Astrocyte of the spinal cord (primary cell): ENCODE measurements around the gene LY86.
"Not testable (repeated sequence)": the region's sequence is repeated elsewhere in the genome, so short reads cannot be mapped to it uniquely, and the experiment has no call there.

ENCODE experiments used
- DNase-seq: peaks from one replicate; pipeline ENCODE4 v3.0.0; 2011; ENCODE audit warnings: low read depth, low spot score
- H3K4me3 ChIP-seq: 2 replicates; pipeline ENCODE4 v1.5.1; 2011; ENCODE audit warnings: low read depth, mild to moderate bottlenecking, low read length, moderate library complexity
- in situ Hi-C: cut with HindIII; loops from 2 replicates; pipeline ENCODE4 v1.10.0; 2017; ENCODE audit warnings: low sequenced_read_pairs
- TF ChIP-seq, protein P1 (sequence below): IDR thresholded peaks from 2 replicates; pipeline ENCODE4 v1.5.1; 2012; ENCODE audit warnings: low read depth, mild to moderate bottlenecking, low read length, inconsistent platforms

Gene LY86

DNA sequence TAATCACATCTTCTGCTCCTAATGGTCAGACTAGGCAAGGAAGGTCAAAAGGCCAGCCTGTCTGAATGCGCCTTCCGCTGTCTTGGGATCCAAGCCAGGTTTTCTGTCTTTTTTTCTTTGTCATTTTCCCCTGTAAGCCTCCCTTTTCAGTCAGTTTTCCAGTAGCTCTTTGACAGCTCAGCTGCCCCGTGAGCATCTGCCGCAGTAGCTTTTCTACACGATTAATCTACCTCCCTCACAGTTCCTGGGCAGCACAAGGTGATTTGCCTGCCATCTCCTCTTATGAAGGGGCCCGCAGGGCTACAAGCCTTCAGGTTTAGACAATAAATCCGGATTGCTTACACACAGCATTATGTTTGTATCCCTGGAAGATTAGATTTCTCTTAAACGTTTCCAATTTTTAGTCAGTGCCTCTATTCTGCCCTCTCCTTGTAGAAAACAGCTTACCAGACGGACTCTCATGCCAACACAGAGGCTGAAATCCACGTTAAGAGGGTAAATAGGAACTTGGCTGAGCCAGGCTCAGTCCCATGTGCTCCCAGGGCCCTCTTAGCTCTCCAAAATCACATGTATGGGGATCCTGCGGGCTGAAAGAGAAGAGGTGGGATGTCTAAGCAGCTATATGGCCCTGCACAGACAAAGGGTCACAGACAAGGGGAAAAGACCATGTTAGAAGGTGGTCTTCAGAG is 77.2 kb downstream of the LY86 start:
- no peak for DNase-seq
- in situ Hi-C loops = no loop called here
- no peak overlapping the region for H3K4me3 ChIP-seq
- TF ChIP-seq, protein P1, sequence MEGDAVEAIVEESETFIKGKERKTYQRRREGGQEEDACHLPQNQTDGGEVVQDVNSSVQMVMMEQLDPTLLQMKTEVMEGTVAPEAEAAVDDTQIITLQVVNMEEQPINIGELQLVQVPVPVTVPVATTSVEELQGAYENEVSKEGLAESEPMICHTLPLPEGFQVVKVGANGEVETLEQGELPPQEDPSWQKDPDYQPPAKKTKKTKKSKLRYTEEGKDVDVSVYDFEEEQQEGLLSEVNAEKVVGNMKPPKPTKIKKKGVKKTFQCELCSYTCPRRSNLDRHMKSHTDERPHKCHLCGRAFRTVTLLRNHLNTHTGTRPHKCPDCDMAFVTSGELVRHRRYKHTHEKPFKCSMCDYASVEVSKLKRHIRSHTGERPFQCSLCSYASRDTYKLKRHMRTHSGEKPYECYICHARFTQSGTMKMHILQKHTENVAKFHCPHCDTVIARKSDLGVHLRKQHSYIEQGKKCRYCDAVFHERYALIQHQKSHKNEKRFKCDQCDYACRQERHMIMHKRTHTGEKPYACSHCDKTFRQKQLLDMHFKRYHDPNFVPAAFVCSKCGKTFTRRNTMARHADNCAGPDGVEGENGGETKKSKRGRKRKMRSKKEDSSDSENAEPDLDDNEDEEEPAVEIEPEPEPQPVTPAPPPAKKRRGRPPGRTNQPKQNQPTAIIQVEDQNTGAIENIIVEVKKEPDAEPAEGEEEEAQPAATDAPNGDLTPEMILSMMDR = no peak

DNA sequence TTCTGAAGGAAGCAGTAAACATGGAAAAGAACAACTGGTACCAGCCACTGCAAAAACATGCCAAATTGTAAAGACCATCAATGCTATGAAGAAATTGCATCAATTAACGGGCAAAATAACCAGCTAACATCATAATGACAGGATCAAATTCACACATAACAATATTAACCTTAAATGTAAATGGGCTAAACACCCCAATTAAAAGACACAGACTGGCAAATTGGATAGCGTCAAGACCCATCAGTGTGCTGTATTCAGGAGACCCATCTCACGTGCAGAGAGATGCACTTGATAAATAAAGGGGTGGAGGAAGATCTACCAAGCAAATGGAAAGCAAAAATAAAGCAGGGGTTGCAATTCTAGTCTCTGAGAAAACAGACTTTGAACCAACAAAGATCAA is 81.6 kb downstream of the LY86 start:
- DNase-seq, in situ Hi-C loops, H3K4me3 ChIP-seq: not testable (repeated sequence)

DNA sequence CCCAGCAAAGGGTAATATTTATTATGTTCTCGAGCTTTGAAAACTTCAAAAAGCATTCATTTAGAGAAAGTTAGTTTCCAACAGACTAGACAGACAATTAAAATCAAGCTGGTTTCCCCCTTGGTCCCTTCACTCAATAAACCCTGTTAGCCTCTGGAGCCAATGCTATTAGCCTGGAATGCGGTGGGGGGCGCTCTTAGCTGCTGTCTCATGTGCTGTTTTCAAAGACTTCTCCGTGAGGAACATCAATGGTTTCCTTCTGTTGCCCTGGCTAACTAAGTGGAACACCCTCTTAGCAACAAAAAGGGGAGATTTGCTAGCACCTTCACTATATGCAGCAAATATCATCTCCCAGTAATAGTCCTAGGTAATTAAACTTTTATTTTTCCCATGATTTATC is 86.4 kb downstream of the LY86 start:
- DNase-seq = no peak
- in situ Hi-C loops = no loop called here
- no peak overlapping the region for H3K4me3 ChIP-seq
- TF ChIP-seq, protein P1 = peak; percentile 47

DNA sequence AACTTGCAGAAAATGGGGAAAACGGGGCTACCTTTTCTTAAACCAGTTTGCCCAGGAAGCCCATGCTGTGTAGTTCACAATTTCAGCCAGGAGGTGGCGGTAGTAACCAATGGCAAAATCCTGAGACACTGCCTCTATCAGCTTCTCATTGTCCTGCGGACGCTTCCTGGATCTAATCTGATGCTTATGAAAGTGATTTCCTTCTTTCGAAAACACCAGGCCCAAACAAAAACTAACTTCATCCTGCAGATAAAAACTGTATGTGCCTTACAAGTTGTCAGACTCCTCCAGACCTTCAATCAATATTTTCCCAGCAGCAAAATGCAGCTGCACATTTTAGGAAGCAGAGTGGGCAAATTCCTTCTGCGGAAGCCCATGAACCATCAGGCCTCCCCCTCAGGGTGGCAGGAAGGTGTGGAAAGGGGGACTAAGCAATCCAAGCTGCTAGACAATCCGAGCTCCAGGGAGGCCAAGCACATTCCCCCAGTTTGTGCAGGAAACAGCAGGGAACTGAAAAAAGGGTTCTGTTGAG is 88.5 kb downstream of the LY86 start:
- DNase-seq = peak; percentile 69
- H3K4me3 ChIP-seq = no peak overlapping the region
- in situ Hi-C loops = no loop called here
- TF ChIP-seq, protein P1 = peak; percentile 96

DNA sequence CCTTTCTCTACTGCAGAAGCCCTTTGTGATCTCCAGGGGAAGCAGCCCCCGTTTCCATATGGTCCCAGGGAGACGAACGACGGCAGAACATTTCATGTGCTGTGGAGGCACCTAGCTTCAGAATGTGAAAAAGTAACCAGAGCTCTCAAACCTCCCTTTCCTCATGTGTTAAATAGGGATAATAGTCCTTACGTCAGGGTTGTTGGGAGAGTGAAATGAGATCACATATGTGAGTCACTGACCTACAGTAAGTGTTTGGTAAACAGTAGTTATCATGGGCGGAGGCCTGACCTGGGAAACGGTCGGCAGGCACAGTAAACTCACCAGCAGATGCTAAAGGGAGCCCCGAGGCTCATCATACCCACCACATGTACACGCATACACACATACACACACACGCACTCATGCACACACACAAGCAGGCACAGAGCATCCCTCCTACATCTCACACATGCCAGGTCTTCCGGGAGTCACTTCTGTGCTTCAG is 89.7 kb downstream of the LY86 start:
- DNase-seq = peak; percentile 42
- TF ChIP-seq, protein P1 = no peak
- in situ Hi-C loops = no loop called here
- no peak overlapping the region for H3K4me3 ChIP-seq

DNA sequence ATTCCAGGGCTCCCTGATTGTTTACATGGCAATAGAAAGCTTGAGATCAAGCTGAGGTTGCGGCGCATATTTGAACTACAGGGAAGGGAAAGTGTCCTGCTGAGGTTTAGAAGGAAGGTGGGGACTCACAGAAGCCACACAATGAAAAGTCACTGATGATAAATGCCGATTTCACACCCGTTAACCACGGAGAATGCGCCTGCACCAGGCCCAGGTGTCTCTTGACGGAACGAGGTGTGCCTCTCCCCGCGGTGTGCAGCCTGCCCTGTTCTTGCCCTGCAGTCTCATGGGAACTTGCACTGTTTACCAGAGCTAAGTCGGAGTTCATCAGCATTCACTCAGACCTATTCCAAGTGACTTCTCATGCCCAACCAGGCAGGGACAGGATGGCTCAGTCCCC is 90.3 kb downstream of the LY86 start:
- DNase-seq = no peak
- in situ Hi-C loops = no loop called here
- TF ChIP-seq, protein P1 = no peak
- no peak overlapping the region for H3K4me3 ChIP-seq

DNA sequence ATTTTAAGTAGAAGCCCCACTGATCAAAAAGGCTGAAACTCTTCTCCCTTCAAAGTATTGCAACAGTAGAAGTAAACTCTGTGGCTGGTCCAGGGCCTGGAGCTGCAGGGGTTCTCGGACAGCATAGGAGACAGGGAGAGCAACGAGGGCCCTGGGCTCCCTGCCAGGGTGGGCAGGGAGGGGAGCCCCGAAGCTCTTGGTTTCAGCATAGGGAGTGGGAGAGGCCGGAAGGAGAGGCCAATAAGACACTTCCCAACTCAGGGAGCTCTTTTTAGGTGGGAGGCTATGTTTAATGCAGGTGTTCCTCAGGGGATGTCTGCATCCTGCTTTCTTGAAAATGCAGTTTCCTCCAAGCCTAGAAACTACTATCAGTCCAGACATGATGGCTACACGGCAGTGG is 91.1 kb downstream of the LY86 start:
- in situ Hi-C loops = no loop called here

More for the DNA sequence above, 91.1 kb downstream of the LY86 start:
- DNase-seq = no peak
- TF ChIP-seq, protein P1 = no peak
- no peak overlapping the region for H3K4me3 ChIP-seq
